SK-N-SH treated with all-trans-retinoic acid at 6 μM for 48 hours (cell line): ENCODE data around the gene TCF12.

Experiments
- CREB5 ChIP-seq: fragments of 250-450 bp; sonication (Bioruptor Pico); IDR thresholded peaks from 2 replicates; pipeline ENCODE4 v1.5.1; 2020; ENCODE audit warnings: low read depth, mild to moderate bottlenecking, moderate library complexity
- GLIS3 ChIP-seq: fragments of 250-450 bp; sonication (Bioruptor Pico); IDR thresholded peaks from 2 replicates; pipeline ENCODE4 v1.5.0; 2020; ENCODE audit warnings: mild to moderate bottlenecking, moderate library complexity
- PATZ1 ChIP-seq: fragments of 250-450 bp; sonication (Bioruptor Pico); IDR thresholded peaks from 2 replicates; pipeline ENCODE4 v1.8.0; 2020; ENCODE audit warnings: mild to moderate bottlenecking, moderate library complexity, borderline replicate concordance
- RARB ChIP-seq: fragments of 250-450 bp; sonication (Bioruptor Pico); IDR thresholded peaks from 2 replicates; pipeline ENCODE4 v1.8.0; 2021; ENCODE audit warnings: mild to moderate bottlenecking, moderate library complexity
- TCF4 ChIP-seq: fragments of 250-450 bp; sonication (Bioruptor Pico); IDR thresholded peaks from 2 replicates; pipeline ENCODE4 v1.8.0; 2021; ENCODE audit warnings: mild to moderate bottlenecking, moderate library complexity, borderline replicate concordance
- ZNF70 ChIP-seq: fragments of 450-650 bp; formaldehyde crosslinking; IDR thresholded peaks from 2 replicates; pipeline ENCODE4 v1.5.0; 2020; ENCODE audit warnings: mild to moderate bottlenecking, moderate library complexity

GRCh38 chr15:57056357-57056756, 137.9 kb downstream of the TCF12 start:
- no peak for TF ChIP-seq PATZ1 (CRISPR knock-in tag)
- TF ChIP-seq RARB (CRISPR knock-in tag) = no peak
- TF ChIP-seq ZNF70 (CRISPR knock-in tag) = no peak
- no peak for TF ChIP-seq CREB5 (CRISPR knock-in tag)
- TF ChIP-seq GLIS3 (CRISPR knock-in tag) = no peak
- TF ChIP-seq TCF4 = no peak
